CD14-positive monocyte (primary cell): ENCODE data around the gene TBC1D19. TPM values are rescaled to one million over a fixed set of nuclear protein-coding genes. Genes with fewer than 3 reads are reported as not detected.

Experiments
- DNase-seq, 3 donors: peaks; one replicate each; pipeline ENCODE4 v3.0.0-alpha.2; 2011 to 2022
- H2AFZ ChIP-seq: 2 replicates; pipeline ENCODE4 v1.6.0; 2012; ENCODE audit warnings: mild to moderate bottlenecking, low read depth, low read length, inconsistent platforms; ENCODE audit not compliant: insufficient read depth, poor library complexity, severe bottlenecking
- H3K27ac ChIP-seq, 2 donors: 1 replicate in 1 of 2; 2 replicates in 1 of 2; pipeline ENCODE4 v1.5.1; 2012 to 2013; ENCODE audit warnings: low read length in 2 of 2, control low read depth in 1 of 2, inconsistent platforms in 1 of 2, low read depth in 1 of 2, mild to moderate bottlenecking in 1 of 2
- H3K27me3 ChIP-seq, 2 donors: one replicate each; pipeline versions ENCODE4 v1.6.0 to v1.6.1; 2011 to 2013; ENCODE audit warnings: low read length in 2 of 2; ENCODE audit not compliant: control insufficient read depth in 2 of 2, insufficient read depth in 2 of 2
- H3K36me3 ChIP-seq, 2 donors: replicated peaks in 1 of 2; 1 replicate in 1 of 2; 2 replicates in 1 of 2; pipeline versions ENCODE4 v1.5.1 to v1.6.1; 2012 to 2013; ENCODE audit warnings: low read length in 2 of 2, control low read depth in 1 of 2, inconsistent platforms in 1 of 2, mild to moderate bottlenecking in 1 of 2; ENCODE audit not compliant: insufficient read depth in 2 of 2, control insufficient read depth in 1 of 2
- H3K4me1 ChIP-seq, 2 donors: 1 replicate in 1 of 2; 2 replicates in 1 of 2; pipeline versions ENCODE4 v1.5.1 to v1.6.1; 2012 to 2013; ENCODE audit warnings: low read length in 2 of 2, control low read depth in 1 of 2, inconsistent platforms in 1 of 2, mild to moderate bottlenecking in 1 of 2, moderate library complexity in 1 of 2; ENCODE audit not compliant: insufficient read depth in 2 of 2, control insufficient read depth in 1 of 2
- H3K4me2 ChIP-seq: replicated peaks from 2 replicates; pipeline ENCODE3; 2012; ENCODE audit warnings: low read length, moderate library complexity, mild to moderate bottlenecking; ENCODE audit not compliant: poor library complexity, severe bottlenecking; ENCODE audit errors: extremely low read depth
- H3K4me3 ChIP-seq, 3 experiments: fragments of 200-600 bp in 1 of 3; sonication (generic) in 1 of 3; replicated peaks in 1 of 3; 1 replicate in 2 of 3; 2 replicates in 1 of 3; pipeline ENCODE4 v1.5.1; 2011 to 2013; ENCODE audit warnings: low read length in 3 of 3, mild to moderate bottlenecking in 3 of 3, control low read depth in 2 of 3, low read depth in 2 of 3, inconsistent platforms in 1 of 3, moderate library complexity in 1 of 3
- H3K79me2 ChIP-seq: 2 replicates; pipeline ENCODE4 v1.6.0; 2012; ENCODE audit warnings: mild to moderate bottlenecking, control low read depth, inconsistent platforms, low read length, moderate library complexity; ENCODE audit not compliant: insufficient read depth
- H3K9ac ChIP-seq: 2 replicates; pipeline ENCODE4 v1.6.0; 2017; ENCODE audit warnings: low read length, mild to moderate bottlenecking; ENCODE audit not compliant: insufficient read depth, poor library complexity, severe bottlenecking
- H3K9me3 ChIP-seq, 2 donors: replicated peaks in 1 of 2; 1 replicate in 1 of 2; 2 replicates in 1 of 2; pipeline versions ENCODE4 v1.5.1 to v1.6.1; 2012 to 2013; ENCODE audit warnings: low read length in 2 of 2, control low read depth in 1 of 2; ENCODE audit not compliant: control insufficient read depth in 1 of 2, insufficient read depth in 1 of 2
- H4K20me1 ChIP-seq: 2 replicates; pipeline ENCODE4 v1.6.0; 2012; ENCODE audit warnings: mild to moderate bottlenecking, low read length, control low read depth, moderate library complexity; ENCODE audit not compliant: insufficient read depth
- H3K27ac Mint-ChIP-seq, 7 donors: one replicate each; pipeline ENCODE4 v1.8.0; 2020; ENCODE audit warnings: mild to moderate bottlenecking in 7 of 7, mixed read lengths in 7 of 7, moderate library complexity in 6 of 7, inconsistent platforms in 2 of 7
- H3K27me3 Mint-ChIP-seq, 3 donors: one replicate each; pipeline ENCODE4 v1.8.0; 2021 to 2022; ENCODE audit warnings: low read depth in 3 of 3, mild to moderate bottlenecking in 3 of 3, mixed read lengths in 3 of 3, moderate library complexity in 3 of 3, inconsistent platforms in 1 of 3
- H3K36me3 Mint-ChIP-seq, 2 donors: one replicate each; pipeline ENCODE4 v1.8.0; 2020; ENCODE audit warnings: mixed read lengths in 2 of 2, inconsistent platforms in 1 of 2, mild to moderate bottlenecking in 1 of 2
- H3K4me1 Mint-ChIP-seq: one replicate; pipeline ENCODE4 v1.8.0; 2020; ENCODE audit warnings: mild to moderate bottlenecking, mixed read lengths
- H3K4me3 Mint-ChIP-seq, 2 donors: one replicate each; pipeline ENCODE4 v1.8.0; 2020; ENCODE audit warnings: mild to moderate bottlenecking in 2 of 2, mixed read lengths in 2 of 2, moderate library complexity in 1 of 2
- H3K9me3 Mint-ChIP-seq, 7 donors: one replicate each; pipeline ENCODE4 v1.8.0; 2020 to 2022; ENCODE audit warnings: mixed read lengths in 7 of 7, mild to moderate bottlenecking in 6 of 7, moderate library complexity in 6 of 7, inconsistent platforms in 2 of 7
- CTCF ChIP-seq: fragments of 200-600 bp; IDR thresholded peaks from one replicate; pipeline ENCODE4 v1.8.0; 2022; ENCODE audit warnings: antibody characterized with exemption, mild to moderate bottlenecking
- WGBS: methylation state at CpG from one replicate; pipeline ENCODE4 v1.1.5; 2013; ENCODE audit warnings: missing lambda C conversion rate; ENCODE audit not compliant: insufficient coverage; 5-methylcytosine and 5-hydroxymethylcytosine counted together
- intact Hi-C, 2 donors: fragments of 100-400 bp; cut with micrococcal nuclease; formaldehyde crosslinking; loops; one replicate each; pipeline versions ENCODE4 v1.15.0 to v1.15.1; 2023
- polyA plus RNA-seq, 3 donors: library from polyadenylated mRNA; depleted of rRNA in 1 of 3; unstranded in 2 of 3; stranded (reverse) in 1 of 3; fragments of 300-500 nt in 2 of 3; fragments of >200 nt in 1 of 3; fragmentation: Illumina TruSeq in 2 of 3; gene quantifications; 1 replicate in 2 of 3; 2 replicates in 1 of 3; pipeline ENCODE4 v1.2.3, GENCODE V29; 2012 to 2021

The TBC1D19 gene
- polyA plus RNA-seq, 3 donors, result 0.19 to 0.84 (median 0.33) TPM

- no CpG with 5 or more reads among the region's 2 CpGs for WGBS
- H3K27ac Mint-ChIP-seq, result no peak overlapping the region
- Histone ChIP-seq H3K36me3 (no peaks in the 10 kb centered on the region), H3K4me2 (no peak overlapping the region), H3K4me1 (peaks cover 34 to 42% of the 10 kb centered on the region in 2 donors), H3K27ac (no peak overlapping the region), H4K20me1 (no peaks in the 10 kb centered on the region), H3K27me3 (no peaks in the 10 kb centered on the region), H3K4me3 (no peak overlapping the region), H3K79me2 (no peaks in the 10 kb centered on the region), H3K9ac (no peak overlapping the region), H3K9me3 (no peaks in the 10 kb centered on the region), H2AFZ (no peak overlapping the region)
- peaks cover 0 to 3% (median 0%) of the 10 kb centered on the region in 7 donors for H3K9me3 Mint-ChIP-seq
- peaks cover 39% of the 10 kb centered on the region for H3K4me1 Mint-ChIP-seq
- intact Hi-C loops, result no loop called here
- H3K36me3 Mint-ChIP-seq, result peaks cover 0 to 3% of the 10 kb centered on the region in 2 donors
- peaks cover 0 to 3% (median 0%) of the 10 kb centered on the region in 3 donors for H3K27me3 Mint-ChIP-seq
- no peak for DNase-seq
- no peak for TF ChIP-seq CTCF
- H3K4me3 Mint-ChIP-seq, result no peak overlapping the region
Measured at GRCh38 chr4:26762650-26763049, 178.8 kb downstream of the TBC1D19 start.

GRCh38 chr4:26763063-26763462 is 179.2 kb downstream of the TBC1D19 start:
- intact Hi-C loops, result no loop called here
- H3K4me1 ChIP-seq, result peaks cover 34 to 42% of the 10 kb centered on the region in 2 donors
- Mint-ChIP-seq H3K36me3 (peaks cover 0 to 3% of the 10 kb centered on the region in 2 donors), H3K9me3 (peaks cover 0 to 3% (median 0%) of the 10 kb centered on the region in 7 donors), H3K4me1 (peaks cover 41% of the 10 kb centered on the region), H3K27ac (peak overlapping the region in 1 of 7 donors; percentile 48), H3K27me3 (peaks cover 0 to 3% (median 2%) of the 10 kb centered on the region in 3 donors), H3K4me3 (no peak overlapping the region)
- no peaks in the 10 kb centered on the region for H4K20me1 ChIP-seq
- H3K9ac ChIP-seq, result no peak overlapping the region
- H2AFZ ChIP-seq, result no peak overlapping the region
- H3K4me3 ChIP-seq, result no peak overlapping the region
- WGBS, result no CpG with 5 or more reads among the region's 2 CpGs
- TF ChIP-seq CTCF, result no peak
- no peak overlapping the region for H3K27ac ChIP-seq
- H3K4me2 ChIP-seq, result no peak overlapping the region
- no peaks in the 10 kb centered on the region for H3K79me2 ChIP-seq
- no peaks in the 10 kb centered on the region for H3K27me3 ChIP-seq
- no peak for DNase-seq
- no peaks in the 10 kb centered on the region for H3K9me3 ChIP-seq
- H3K36me3 ChIP-seq, result no peaks in the 10 kb centered on the region
